COLO668 (cell line): Measurements from ENCODE around the gene LDLRAD3.
A peak's percentile ranks its signal among the peaks of the same experiment; 100 is the strongest.

Experiments used
- DNase-seq: peaks from one replicate; lab custom pipeline; 2025; ENCODE audit not compliant: unreplicated experiment; lab: John Stamatoyannopoulos, UW

LDLRAD3 gene

GRCh38 chr11:36258730-36259360, 315.0 kb downstream of the LDLRAD3 start:
- DNase-seq, result peak; percentile 43

GRCh38 chr11:36261094-36261493, 317.2 kb downstream of the LDLRAD3 start:
- DNase-seq, result no peak

DNA sequence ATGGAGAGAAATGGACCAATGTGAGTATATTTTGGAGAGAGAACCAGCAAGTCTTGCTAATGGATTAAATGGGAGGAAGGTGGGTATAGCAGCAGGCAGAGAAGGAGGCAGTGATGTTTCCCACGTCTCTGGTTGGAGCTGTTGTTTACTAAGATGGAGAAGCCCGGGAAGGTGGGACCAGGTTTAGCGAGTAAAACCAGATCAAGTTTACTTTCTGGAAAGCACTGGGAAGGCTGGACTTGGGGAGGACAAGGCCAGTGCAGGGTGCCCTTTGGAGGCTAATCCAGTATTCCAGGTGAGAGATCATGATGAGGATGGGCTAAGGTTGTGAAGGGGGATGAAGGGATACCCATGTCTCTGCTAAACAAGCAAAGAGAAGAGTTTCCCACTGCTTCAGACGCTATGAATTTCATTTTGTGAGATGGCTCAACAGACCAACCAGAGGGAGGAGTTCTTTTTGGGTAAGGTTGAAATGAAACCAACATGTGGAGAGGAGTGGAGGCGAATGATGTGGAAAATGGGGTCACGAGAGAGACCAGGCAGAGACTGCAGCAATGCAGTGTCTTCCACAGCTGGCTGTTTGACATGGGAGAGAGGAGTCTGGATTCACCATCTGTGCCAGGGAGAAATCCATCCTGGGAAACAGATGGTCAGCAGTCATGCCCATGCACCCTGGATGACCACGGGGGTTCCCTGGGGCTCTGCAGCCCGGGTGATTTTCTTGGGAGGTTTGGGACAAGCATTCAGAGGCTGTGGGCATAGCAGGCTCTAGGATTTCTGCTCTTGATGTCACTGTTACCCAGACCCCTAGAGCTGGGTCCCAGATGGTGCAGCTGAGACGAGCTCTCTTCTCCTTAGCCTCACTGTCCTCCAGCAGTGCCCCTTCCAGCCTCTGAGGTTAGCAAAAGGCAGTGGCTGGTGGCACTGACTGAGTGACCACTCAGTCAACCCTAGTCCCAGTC, 320.4 kb downstream of the LDLRAD3 start:
- DNase-seq, result no peak

DNA sequence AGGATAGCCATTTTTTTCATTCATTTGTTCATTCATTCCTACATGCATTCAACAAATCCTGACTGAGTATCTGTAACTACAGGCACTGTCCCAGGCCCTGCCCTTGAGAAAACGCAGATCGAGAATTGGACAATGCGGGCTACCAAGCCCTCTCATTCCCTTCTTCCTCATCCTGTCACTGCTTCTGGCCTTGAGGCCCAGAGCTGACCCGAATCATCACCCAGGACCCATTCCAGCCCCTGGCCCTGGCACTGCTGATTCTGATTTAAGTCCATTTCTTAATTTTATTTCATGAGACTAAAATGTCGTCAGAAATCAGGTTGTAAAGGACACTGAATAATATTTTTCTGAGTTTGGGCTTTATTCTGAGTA, 321.1 kb downstream of the LDLRAD3 start:
- no peak for DNase-seq

GRCh38 chr11:36265793-36266628, 322.1 kb downstream of the LDLRAD3 start:
- DNase-seq, result peak; percentile 69

DNA sequence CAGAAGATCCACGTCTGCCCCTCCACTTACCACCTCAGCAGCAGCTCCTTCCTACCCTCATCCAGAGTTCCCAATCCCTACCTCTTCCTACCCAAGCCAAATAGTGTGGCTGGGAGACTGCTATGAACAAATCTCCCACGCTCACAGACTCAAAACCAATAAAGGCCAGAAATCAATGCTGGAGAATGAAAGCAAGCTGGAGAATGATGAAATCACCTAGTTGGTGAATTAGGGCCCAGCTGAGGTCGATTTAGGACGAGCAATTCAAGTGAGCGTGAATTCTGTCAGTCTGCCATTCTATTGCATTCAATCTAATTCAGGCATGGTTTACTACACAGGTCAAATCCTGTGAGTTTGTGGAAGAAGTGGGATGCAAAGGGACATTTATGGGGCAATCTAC, 322.9 kb downstream of the LDLRAD3 start:
- DNase-seq, result no peak

- DNase-seq, result no peak
These were observed 324.6 kb downstream of the LDLRAD3 start for GRCh38 chr11:36268337-36268985.

DNA sequence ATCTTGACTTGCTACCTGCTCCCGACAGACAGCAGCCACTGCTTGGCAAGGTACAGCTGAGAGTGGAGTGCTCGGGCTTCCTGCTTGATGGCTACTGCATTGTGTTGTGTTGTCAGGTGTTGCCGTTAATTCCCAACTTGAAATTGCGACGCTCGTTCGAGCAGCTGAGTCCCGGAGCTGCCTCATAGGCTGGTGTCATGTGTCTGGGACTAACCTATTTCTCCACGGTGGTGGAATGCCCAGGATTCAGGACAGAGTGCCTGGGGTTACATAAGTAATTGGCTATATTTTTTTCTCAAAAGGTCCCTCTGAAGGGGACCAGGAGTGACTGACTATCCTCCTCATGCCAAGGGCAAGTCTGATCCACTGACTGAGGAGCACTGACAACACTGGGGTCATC, 326.8 kb downstream of the LDLRAD3 start:
- DNase-seq, result no peak

GRCh38 chr11:36271794-36272407, 328.0 kb downstream of the LDLRAD3 start:
- DNase-seq, result no peak

DNA sequence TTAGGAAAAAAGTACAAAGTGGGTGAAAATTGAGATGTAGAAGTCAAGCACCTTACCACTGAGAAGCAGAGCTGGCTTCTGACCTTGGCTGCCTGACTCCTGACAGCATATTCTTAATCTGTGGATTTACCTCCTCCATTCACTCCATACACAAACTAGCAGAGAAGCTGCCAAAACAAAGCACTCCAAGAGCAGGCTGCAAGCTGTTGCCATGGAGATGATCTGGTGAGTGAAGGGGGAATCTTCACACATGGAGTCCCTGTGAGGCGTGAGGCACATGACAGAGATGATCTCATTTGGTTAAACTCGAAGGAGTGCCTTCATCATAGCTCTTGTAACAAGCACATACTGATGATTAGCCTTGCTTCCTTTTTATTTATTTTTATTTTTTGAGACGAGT, 329.2 kb downstream of the LDLRAD3 start:
- peak; percentile 24 for DNase-seq

DNA sequence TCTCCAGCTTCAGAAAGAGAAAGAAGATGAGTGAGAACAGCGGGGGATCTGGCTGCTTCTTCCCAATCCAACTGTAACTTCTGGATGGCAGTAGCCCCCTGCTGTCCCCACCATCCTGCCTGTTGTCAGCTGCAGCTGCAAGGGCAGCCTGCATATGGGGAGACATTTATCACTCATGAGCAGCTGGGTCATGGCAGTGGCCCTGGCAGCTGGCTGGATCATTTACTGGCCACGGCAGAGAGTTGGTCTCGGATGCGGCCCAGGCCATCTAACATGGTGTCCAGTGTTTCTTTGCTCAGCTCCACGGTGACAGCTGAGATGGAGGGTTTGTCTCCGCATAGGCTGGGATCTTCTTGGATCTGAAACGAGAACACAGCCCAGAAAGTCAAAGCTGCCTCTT, 330.6 kb downstream of the LDLRAD3 start:
- DNase-seq, result no peak

GRCh38 chr11:36278531-36279282, 334.8 kb downstream of the LDLRAD3 start:
- DNase-seq, result no peak

GRCh38 chr11:36280531-36280930, 336.7 kb downstream of the LDLRAD3 start:
- DNase-seq, result no peak
